Trophoblast cell (in vitro differentiated cells and primary cell): ENCODE results near the gene LRRC4B.

Experiments used
- DNase-seq, 2 donors: peaks; one replicate each; pipeline ENCODE4 v3.0.0-alpha.2; 2016
- H2AFZ ChIP-seq: 2 replicates; pipeline ENCODE4 v1.6.1; 2013; ENCODE audit warnings: low read length, moderate library complexity, mild to moderate bottlenecking; ENCODE audit not compliant: insufficient read depth, poor library complexity
- H2AK5ac ChIP-seq: 2 replicates; pipeline ENCODE4 v1.6.1; 2013; ENCODE audit warnings: mild to moderate bottlenecking, low read length
- H2BK120ac ChIP-seq: 2 replicates; pipeline ENCODE4 v1.6.1; 2013; ENCODE audit warnings: low read length, mild to moderate bottlenecking, moderate library complexity; ENCODE audit not compliant: insufficient read depth, poor library complexity
- H2BK12ac ChIP-seq: 2 replicates; pipeline ENCODE4 v1.6.1; 2013; ENCODE audit warnings: mild to moderate bottlenecking, low read length, moderate library complexity
- H2BK5ac ChIP-seq: 2 replicates; pipeline ENCODE4 v1.6.1; 2013; ENCODE audit warnings: low read length, low read depth, moderate library complexity, mild to moderate bottlenecking; ENCODE audit not compliant: poor library complexity
- H3K14ac ChIP-seq: 2 replicates; pipeline ENCODE4 v1.6.1; 2013; ENCODE audit warnings: mild to moderate bottlenecking, low read length
- H3K18ac ChIP-seq: 2 replicates; pipeline ENCODE4 v1.6.1; 2013; ENCODE audit warnings: mild to moderate bottlenecking, low read length
- H3K23ac ChIP-seq: 2 replicates; pipeline ENCODE4 v1.6.1; 2013; ENCODE audit warnings: low read length
- H3K27ac ChIP-seq: 2 replicates; pipeline ENCODE4 v1.5.1; 2013; ENCODE audit warnings: low read depth, mild to moderate bottlenecking, inconsistent platforms, low read length, moderate library complexity
- H3K27me3 ChIP-seq: 2 replicates; pipeline ENCODE4 v1.6.1; 2013; ENCODE audit warnings: inconsistent platforms, mild to moderate bottlenecking, low read length, moderate library complexity; ENCODE audit not compliant: insufficient read depth
- H3K36me3 ChIP-seq, 2 experiments: 1 replicate in 1 of 2; 2 replicates in 1 of 2; pipeline ENCODE4 v1.6.1; 2013; ENCODE audit warnings: low read length in 2 of 2, mild to moderate bottlenecking in 2 of 2, moderate library complexity in 1 of 2; ENCODE audit not compliant: insufficient read depth in 2 of 2, control insufficient read depth in 1 of 2
- H3K4ac ChIP-seq: 2 replicates; pipeline ENCODE4 v1.6.1; 2013; ENCODE audit warnings: low read depth, mild to moderate bottlenecking, low read length, moderate library complexity
- H3K4me1 ChIP-seq, 2 experiments: 1 replicate in 1 of 2; 2 replicates in 1 of 2; pipeline ENCODE4 v1.6.1; 2013; ENCODE audit warnings: low read length in 2 of 2, mild to moderate bottlenecking in 2 of 2, moderate library complexity in 1 of 2; ENCODE audit not compliant: insufficient read depth in 2 of 2, control insufficient read depth in 1 of 2
- H3K4me2 ChIP-seq: 2 replicates; pipeline ENCODE4 v1.6.1; 2013; ENCODE audit warnings: inconsistent platforms, mild to moderate bottlenecking, low read length, moderate library complexity
- H3K4me3 ChIP-seq: 2 replicates; pipeline ENCODE4 v1.5.1; 2013; ENCODE audit warnings: mild to moderate bottlenecking, low read depth, low read length, inconsistent platforms
- H3K79me1 ChIP-seq: one replicate; pipeline ENCODE4 v1.6.1; 2013; ENCODE audit warnings: low read length
- H3K79me2 ChIP-seq: 2 replicates; pipeline ENCODE4 v1.6.1; 2013; ENCODE audit warnings: low read length, mild to moderate bottlenecking; ENCODE audit not compliant: control insufficient read depth, insufficient read depth, poor library complexity
- H3K9ac ChIP-seq: 2 replicates; pipeline ENCODE4 v1.6.1; 2013; ENCODE audit warnings: mild to moderate bottlenecking, low read length
- H3K9me3 ChIP-seq: 2 replicates; pipeline ENCODE4 v1.6.1; 2013; ENCODE audit warnings: low read depth, mild to moderate bottlenecking, control low read depth, inconsistent platforms, low read length; ENCODE audit not compliant: insufficient read depth
- H4K12ac ChIP-seq: 2 replicates; pipeline ENCODE4 v1.6.1; 2013; ENCODE audit warnings: low read depth, mild to moderate bottlenecking, low read length, moderate library complexity
- H4K8ac ChIP-seq: 2 replicates; pipeline ENCODE4 v1.6.1; 2013; ENCODE audit warnings: low read depth, mild to moderate bottlenecking, low read length, moderate library complexity
- H4K91ac ChIP-seq: one replicate; pipeline ENCODE4 v1.6.1; 2013; ENCODE audit warnings: low read depth, mild to moderate bottlenecking, low read length, moderate library complexity
- WGBS: extraction: QIAGEN DNeasy Blood & Tissue Kit; methylation state at CpG from one replicate; pipeline ENCODE4 v1.1.7; 2013; ENCODE audit warnings: missing lambda C conversion rate; ENCODE audit not compliant: insufficient read length, insufficient coverage; ENCODE audit errors: extremely low coverage; 5-methylcytosine and 5-hydroxymethylcytosine counted together

The LRRC4B gene

GRCh38 chr19:50562996-50563395 lies 5.2 kb downstream of the LRRC4B start:
- H3K18ac ChIP-seq = no peak overlapping the region
- no peak overlapping the region for H4K8ac ChIP-seq
- peaks cover 8% of the 10 kb centered on the region for H3K9me3 ChIP-seq
- no peak overlapping the region for H2BK5ac ChIP-seq
- no peak for DNase-seq
- H3K27ac ChIP-seq = no peak overlapping the region
- H4K91ac ChIP-seq = no peak overlapping the region
- peaks cover 38% of the 10 kb centered on the region for H3K27me3 ChIP-seq
- WGBS = no CpG with 5 or more reads among the region's 9 CpGs
- no peak overlapping the region for H3K4me3 ChIP-seq
- no peak overlapping the region for H3K9ac ChIP-seq
- H2AFZ ChIP-seq = no peak overlapping the region
- no peak overlapping the region for H3K23ac ChIP-seq
- no peak overlapping the region for H3K4ac ChIP-seq
- H2BK120ac ChIP-seq = no peak overlapping the region
- no peak overlapping the region for H2BK12ac ChIP-seq
- no peak overlapping the region for H3K4me2 ChIP-seq
- H2AK5ac ChIP-seq = no peak overlapping the region
- no peaks in the 10 kb centered on the region for H3K36me3 ChIP-seq
- H3K14ac ChIP-seq = no peak overlapping the region
- no peaks in the 10 kb centered on the region for H3K79me1 ChIP-seq
- H3K79me2 ChIP-seq = no peaks in the 10 kb centered on the region
- no peak overlapping the region for H4K12ac ChIP-seq
- no peaks in the 10 kb centered on the region for H3K4me1 ChIP-seq

- no CpG with 5 or more reads among the region's 4 CpGs for WGBS
- no peak overlapping the region for H2BK120ac ChIP-seq
- no peak overlapping the region for H3K9ac ChIP-seq
- H4K91ac ChIP-seq = no peak overlapping the region
- H2BK12ac ChIP-seq = no peak overlapping the region
- H3K4me3 ChIP-seq = no peak overlapping the region
- no peak overlapping the region for H3K23ac ChIP-seq
- H2AFZ ChIP-seq = no peak overlapping the region
- H3K27ac ChIP-seq = no peak overlapping the region
- H4K8ac ChIP-seq = no peak overlapping the region
- H3K79me1 ChIP-seq = no peaks in the 10 kb centered on the region
- H2AK5ac ChIP-seq = no peak overlapping the region
- H3K18ac ChIP-seq = no peak overlapping the region
- peaks cover 8% of the 10 kb centered on the region for H3K9me3 ChIP-seq
- no peak overlapping the region for H3K4me2 ChIP-seq
- no peak for DNase-seq
- H3K14ac ChIP-seq = no peak overlapping the region
- H3K79me2 ChIP-seq = no peaks in the 10 kb centered on the region
- H4K12ac ChIP-seq = no peak overlapping the region
- H2BK5ac ChIP-seq = no peak overlapping the region
- no peaks in the 10 kb centered on the region for H3K36me3 ChIP-seq
- no peaks in the 10 kb centered on the region for H3K4me1 ChIP-seq
- H3K27me3 ChIP-seq = peaks cover 36% of the 10 kb centered on the region
- no peak overlapping the region for H3K4ac ChIP-seq
Observed at GRCh38 chr19:50562329-50562728, 5.9 kb downstream of the LRRC4B start.

GRCh38 chr19:50559636-50560035 lies 8.6 kb downstream of the LRRC4B start:
- no peak overlapping the region for H2AK5ac ChIP-seq
- no peak overlapping the region for H2BK5ac ChIP-seq
- H3K23ac ChIP-seq = no peak overlapping the region
- H3K9ac ChIP-seq = no peak overlapping the region
- no peak overlapping the region for H3K4me2 ChIP-seq
- H2BK12ac ChIP-seq = no peak overlapping the region
- H2BK120ac ChIP-seq = no peak overlapping the region
- H3K79me1 ChIP-seq = no peaks in the 10 kb centered on the region
- peaks cover 3% of the 10 kb centered on the region for H3K9me3 ChIP-seq
- DNase-seq = no peak
- no peak overlapping the region for H3K27ac ChIP-seq
- no peaks in the 10 kb centered on the region for H3K79me2 ChIP-seq
- H3K18ac ChIP-seq = no peak overlapping the region
- WGBS = no CpG with 5 or more reads among the region's 10 CpGs
- no peaks in the 10 kb centered on the region for H3K4me1 ChIP-seq
- H3K27me3 ChIP-seq = peaks cover 12% of the 10 kb centered on the region
- no peak overlapping the region for H4K91ac ChIP-seq
- no peak overlapping the region for H3K4me3 ChIP-seq
- no peak overlapping the region for H4K12ac ChIP-seq
- H4K8ac ChIP-seq = no peak overlapping the region
- no peaks in the 10 kb centered on the region for H3K36me3 ChIP-seq
- no peak overlapping the region for H3K4ac ChIP-seq
- no peak overlapping the region for H3K14ac ChIP-seq
- no peak overlapping the region for H2AFZ ChIP-seq

GRCh38 chr19:50558449-50558848 lies 9.8 kb downstream of the LRRC4B start:
- Histone ChIP-seq H4K12ac (no peak overlapping the region), H3K27me3 (peaks cover 3% of the 10 kb centered on the region), H3K18ac (no peak overlapping the region), H3K27ac (no peak overlapping the region), H2BK12ac (no peak overlapping the region), H3K79me1 (no peaks in the 10 kb centered on the region), H4K91ac (no peak overlapping the region), H3K9ac (no peak overlapping the region), H2AK5ac (no peak overlapping the region), H2BK120ac (no peak overlapping the region), H3K36me3 (no peaks in the 10 kb centered on the region), H3K4me1 (no peaks in the 10 kb centered on the region), H3K79me2 (no peaks in the 10 kb centered on the region), H3K14ac (no peak overlapping the region), H3K23ac (no peak overlapping the region), H2AFZ (no peak overlapping the region), H2BK5ac (no peak overlapping the region), H3K4me2 (no peak overlapping the region), H3K4me3 (no peak overlapping the region), H3K9me3 (peaks cover 2% of the 10 kb centered on the region), H4K8ac (no peak overlapping the region), H3K4ac (no peak overlapping the region)
- WGBS = no CpG with 5 or more reads among the region's 13 CpGs
- DNase-seq = no peak
